ENCODE data around the gene ATG2A. TPM values are rescaled to one million over a fixed set of nuclear protein-coding genes. Genes with fewer than 3 reads are reported as not detected.

ATG2A gene
- total and polyA plus RNA-seq, 9 of the 15 experiments (the other 6 are each of a cell fraction or from before 2014, with no cell fraction given), result 0.25 to 45.9 (median 5.2) TPM

DNA sequence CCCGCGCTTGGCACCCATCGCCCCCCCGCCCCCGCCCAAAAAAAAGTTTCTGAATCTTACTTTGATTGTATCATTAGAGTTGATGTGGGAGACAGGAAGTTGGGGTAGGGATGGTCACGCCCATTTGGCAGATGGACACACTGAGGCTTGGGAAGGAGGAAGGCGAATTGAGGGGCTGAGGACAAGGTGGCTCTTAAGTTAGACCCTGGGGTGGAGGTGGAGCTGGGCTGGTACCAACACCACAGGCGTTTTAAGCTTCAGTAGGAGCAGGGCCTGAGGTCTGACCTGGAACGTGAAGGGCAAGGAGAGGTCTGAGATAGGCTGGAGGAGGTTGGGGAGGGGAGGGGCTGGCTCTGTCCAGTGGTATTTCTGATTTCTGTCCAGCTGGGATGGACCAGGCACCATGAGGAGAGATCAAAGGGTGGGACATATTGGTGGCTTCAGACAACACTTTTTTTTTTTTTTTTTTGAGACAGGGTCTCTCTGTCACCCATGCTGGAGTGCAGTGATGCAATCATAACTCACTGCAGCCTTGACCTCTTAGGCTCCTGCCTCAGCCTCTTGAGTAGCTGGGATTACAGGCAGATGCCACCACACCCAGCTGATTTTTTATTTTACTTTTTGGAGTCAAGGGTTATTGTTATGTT is 71.8 kb downstream of the ATG2A start (continued):
- TF ChIP-seq RERE (CRISPR knock-in tag; IDR thresholded peaks at IDR 0.05; ENCODE audit: borderline replicate concordance) (no peak), MBD1 (CRISPR knock-in tag; IDR thresholded peaks at IDR 0.05) (no peak), GABPA (tag; conservative IDR thresholded peaks at IDR 0.05; ENCODE audit: low read depth) (peak; percentile 11), SRSF1 (IDR thresholded peaks at IDR 0.05; ENCODE audit: low read depth, low read length) (no peak), FOXP4 (CRISPR knock-in tag; IDR thresholded peaks at IDR 0.05; ENCODE audit: borderline replicate concordance) (no peak), MED1 (CRISPR knock-in tag; IDR thresholded peaks at IDR 0.05; ENCODE audit: borderline replicate concordance) (no peak), SMAD4 (CRISPR knock-in tag; conservative IDR thresholded peaks at IDR 0.05) (no peak), BCL6 (CRISPR knock-in tag; IDR thresholded peaks at IDR 0.05) (no peak)
- TF ChIP-seq, protein P1, sequence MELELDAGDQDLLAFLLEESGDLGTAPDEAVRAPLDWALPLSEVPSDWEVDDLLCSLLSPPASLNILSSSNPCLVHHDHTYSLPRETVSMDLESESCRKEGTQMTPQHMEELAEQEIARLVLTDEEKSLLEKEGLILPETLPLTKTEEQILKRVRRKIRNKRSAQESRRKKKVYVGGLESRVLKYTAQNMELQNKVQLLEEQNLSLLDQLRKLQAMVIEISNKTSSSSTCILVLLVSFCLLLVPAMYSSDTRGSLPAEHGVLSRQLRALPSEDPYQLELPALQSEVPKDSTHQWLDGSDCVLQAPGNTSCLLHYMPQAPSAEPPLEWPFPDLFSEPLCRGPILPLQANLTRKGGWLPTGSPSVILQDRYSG (tag; conservative IDR thresholded peaks at IDR 0.05; ENCODE audit: low read depth), result no peak

Data from K562 (cell line).